HL-60 (cell line): Measurements from ENCODE around the gene SEPTIN10.

ENCODE experiments used
- DNase-seq, 2 experiments: peaks; one replicate each; pipeline ENCODE4 v3.0.0-alpha.2; 2010 to 2020; ENCODE audit warnings: low read depth in 1 of 2, low spot score in 1 of 2
- H3K27ac ChIP-seq: fragments of 250-450 bp; sonication (Bioruptor Pico); replicated peaks from 2 replicates; pipeline ENCODE4 v1.5.1; 2020; ENCODE audit warnings: mild to moderate bottlenecking, moderate library complexity
- H3K27me3 ChIP-seq: fragments of 250-450 bp; sonication (Bioruptor Pico); 2 replicates; pipeline ENCODE4 v1.5.1; 2021; ENCODE audit warnings: mild to moderate bottlenecking, moderate library complexity; ENCODE audit not compliant: insufficient read depth, poor library complexity, severe bottlenecking
- H3K4me3 ChIP-seq: replicated peaks from 2 replicates; pipeline ENCODE4 v1.5.1; 2011; ENCODE audit warnings: mild to moderate bottlenecking, control low read depth, low read length; ENCODE audit not compliant: insufficient read depth
- CTCF ChIP-seq: IDR thresholded peaks from one replicate; pipeline ENCODE4 v1.5.1; 2011; ENCODE audit warnings: low read length, control low read depth, inconsistent platforms; ENCODE audit not compliant: insufficient read depth
- GABPA ChIP-seq: IDR thresholded peaks from 2 replicates; pipeline ENCODE4 v1.6.1; 2012; ENCODE audit warnings: low read depth
- POLR2AphosphoS5 ChIP-seq: IDR thresholded peaks from 2 replicates; pipeline ENCODE4 v1.6.1; 2012; ENCODE audit warnings: low read depth
- TF ChIP-seq, protein P1 (sequence below): IDR thresholded peaks from 2 replicates; pipeline ENCODE4 v1.6.1; 2012; ENCODE audit warnings: low read depth; ENCODE audit not compliant: insufficient replicate concordance

The SEPTIN10 gene

DNA sequence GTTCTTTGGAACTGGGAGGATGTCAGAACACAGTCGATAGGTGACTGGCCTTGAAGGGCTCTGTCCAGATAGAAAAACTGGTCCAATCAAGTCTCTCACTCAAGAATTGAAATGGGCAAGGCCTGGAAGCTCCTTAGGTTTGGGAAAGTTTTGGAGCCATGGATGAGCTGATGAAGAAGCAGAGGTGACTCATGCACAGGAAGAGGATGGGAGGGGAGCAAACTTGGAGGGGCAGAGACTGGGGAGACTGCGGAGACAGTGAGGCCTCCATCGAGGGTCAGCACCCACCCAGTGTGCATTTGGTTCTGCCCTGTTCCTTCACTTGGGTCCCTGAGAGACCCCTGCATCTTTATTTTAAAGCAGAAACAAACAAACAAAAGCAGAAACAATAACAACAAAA lies 41.5 kb upstream of the SEPTIN10 start:
- no peak for DNase-seq
- Histone ChIP-seq H3K27me3 (no peaks in the 10 kb centered on the region), H3K27ac (no peak overlapping the region), H3K4me3 (no peak overlapping the region)
- TF ChIP-seq, protein P1, sequence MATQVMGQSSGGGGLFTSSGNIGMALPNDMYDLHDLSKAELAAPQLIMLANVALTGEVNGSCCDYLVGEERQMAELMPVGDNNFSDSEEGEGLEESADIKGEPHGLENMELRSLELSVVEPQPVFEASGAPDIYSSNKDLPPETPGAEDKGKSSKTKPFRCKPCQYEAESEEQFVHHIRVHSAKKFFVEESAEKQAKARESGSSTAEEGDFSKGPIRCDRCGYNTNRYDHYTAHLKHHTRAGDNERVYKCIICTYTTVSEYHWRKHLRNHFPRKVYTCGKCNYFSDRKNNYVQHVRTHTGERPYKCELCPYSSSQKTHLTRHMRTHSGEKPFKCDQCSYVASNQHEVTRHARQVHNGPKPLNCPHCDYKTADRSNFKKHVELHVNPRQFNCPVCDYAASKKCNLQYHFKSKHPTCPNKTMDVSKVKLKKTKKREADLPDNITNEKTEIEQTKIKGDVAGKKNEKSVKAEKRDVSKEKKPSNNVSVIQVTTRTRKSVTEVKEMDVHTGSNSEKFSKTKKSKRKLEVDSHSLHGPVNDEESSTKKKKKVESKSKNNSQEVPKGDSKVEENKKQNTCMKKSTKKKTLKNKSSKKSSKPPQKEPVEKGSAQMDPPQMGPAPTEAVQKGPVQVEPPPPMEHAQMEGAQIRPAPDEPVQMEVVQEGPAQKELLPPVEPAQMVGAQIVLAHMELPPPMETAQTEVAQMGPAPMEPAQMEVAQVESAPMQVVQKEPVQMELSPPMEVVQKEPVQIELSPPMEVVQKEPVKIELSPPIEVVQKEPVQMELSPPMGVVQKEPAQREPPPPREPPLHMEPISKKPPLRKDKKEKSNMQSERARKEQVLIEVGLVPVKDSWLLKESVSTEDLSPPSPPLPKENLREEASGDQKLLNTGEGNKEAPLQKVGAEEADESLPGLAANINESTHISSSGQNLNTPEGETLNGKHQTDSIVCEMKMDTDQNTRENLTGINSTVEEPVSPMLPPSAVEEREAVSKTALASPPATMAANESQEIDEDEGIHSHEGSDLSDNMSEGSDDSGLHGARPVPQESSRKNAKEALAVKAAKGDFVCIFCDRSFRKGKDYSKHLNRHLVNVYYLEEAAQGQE: no peak
- TF ChIP-seq POLR2AphosphoS5 (no peak), CTCF (no peak)

DNA sequence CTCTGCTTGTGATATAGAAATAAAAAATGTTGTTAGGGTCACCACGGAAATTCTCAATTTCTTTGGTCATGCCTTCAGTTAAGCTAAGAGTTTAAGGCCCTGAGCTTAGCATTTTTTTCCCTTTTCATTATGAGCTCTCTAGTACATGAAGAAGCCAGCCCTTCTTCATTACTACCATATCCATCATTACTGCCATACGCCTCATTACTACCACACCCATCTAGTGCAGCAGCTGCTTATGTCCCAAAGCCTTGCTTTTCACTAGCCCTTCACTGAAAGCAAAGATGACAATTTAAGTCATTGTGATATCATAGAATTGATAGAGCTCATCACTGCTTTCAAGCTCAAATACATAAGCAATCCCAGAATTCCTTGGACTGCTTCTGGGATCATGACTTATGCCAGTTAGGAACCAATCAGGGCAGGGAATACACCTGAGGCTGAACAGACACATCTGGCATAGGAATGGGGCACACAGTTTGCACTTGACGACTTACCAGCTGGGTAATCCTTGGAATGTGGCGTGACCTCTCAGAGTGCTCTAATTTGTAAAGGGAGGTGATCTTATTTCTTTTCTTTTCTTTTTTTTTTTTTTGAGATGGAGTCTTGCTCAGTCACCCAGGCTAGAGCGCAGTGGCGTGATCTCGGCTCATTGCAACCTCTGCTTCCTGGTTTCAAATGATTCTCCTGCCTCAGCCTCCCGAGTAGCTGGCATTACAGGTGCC lies 40.7 kb upstream of the SEPTIN10 start:
- Histone ChIP-seq H3K27ac (no peak overlapping the region), H3K4me3 (no peak overlapping the region), H3K27me3 (no peaks in the 10 kb centered on the region)
- no peak for DNase-seq
- TF ChIP-seq GABPA: no peak
- TF ChIP-seq POLR2AphosphoS5: no peak
- TF ChIP-seq, protein P1: no peak

DNA sequence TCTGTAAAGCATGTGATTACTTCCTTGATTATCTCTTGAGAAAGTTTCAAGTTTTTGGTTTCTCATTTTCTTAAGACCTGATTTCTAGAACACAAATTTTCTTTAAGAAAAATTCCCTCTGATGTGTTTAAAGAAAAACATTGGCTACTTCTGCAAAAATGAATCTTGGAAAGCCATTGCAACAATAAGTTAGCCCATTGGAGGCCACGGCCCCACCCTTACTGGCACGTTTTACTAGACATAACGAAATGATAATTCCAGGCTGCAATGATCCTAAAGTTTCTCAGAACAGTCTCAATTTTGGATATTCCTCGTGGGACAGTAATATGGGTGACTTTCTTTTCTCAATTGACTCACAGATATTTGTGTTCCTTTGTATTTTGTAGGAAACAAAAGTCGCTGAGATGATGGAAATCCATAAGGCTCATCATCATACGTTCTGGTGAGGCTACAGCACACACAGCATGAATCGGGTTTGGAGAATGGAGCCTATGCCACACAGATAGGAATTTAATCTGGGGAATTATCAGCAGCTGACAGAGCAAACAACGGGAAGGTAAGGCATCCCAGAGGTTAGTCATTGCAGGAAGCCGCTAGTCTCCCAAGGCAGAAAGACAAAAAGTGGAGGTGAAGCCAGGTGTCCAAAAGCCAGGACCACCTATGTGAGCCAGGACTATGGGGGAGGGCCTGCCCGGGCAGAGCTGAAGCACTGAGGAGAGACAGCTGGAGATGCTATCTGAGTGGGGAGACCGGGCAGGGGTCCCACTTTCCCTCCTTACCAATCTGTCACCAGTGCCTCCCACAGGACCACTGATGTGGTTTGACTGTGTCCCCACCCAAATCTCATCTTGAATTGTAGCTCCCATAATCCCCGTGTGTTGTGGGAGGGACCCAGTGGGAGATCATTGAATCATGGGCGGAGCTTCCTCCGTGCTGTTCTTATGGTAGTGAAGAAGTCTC lies 36.2 kb upstream of the SEPTIN10 start:
- no peak for DNase-seq
- Histone ChIP-seq H3K27ac (no peak overlapping the region), H3K27me3 (no peaks in the 10 kb centered on the region), H3K4me3 (no peak overlapping the region)
- TF ChIP-seq, protein P1: no peak

DNA sequence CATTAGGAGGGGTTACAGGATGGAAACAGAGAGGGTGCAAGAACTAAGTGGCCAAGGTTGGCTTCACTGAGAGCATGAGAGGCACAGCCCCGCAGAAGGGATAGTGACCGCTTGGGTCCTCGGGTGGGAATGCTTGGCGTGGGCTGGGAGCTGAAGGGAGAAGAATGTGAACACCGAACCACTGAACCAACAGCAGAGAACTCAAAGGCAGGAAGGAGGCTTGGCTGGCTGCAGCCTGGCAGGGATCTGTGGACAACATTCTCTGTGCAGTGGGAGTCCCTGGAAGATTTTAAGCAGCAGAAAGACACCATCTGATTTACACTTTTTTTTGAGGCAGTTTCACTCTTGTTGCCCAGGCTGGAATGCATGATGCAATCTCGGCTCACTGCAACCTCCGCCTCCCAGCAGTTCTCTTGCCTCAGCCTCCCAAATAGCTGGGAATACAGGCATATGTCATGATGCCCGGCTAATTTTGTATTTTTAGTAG lies 34.3 kb upstream of the SEPTIN10 start:
- H3K27ac ChIP-seq: no peak overlapping the region
- no peak overlapping the region for H3K4me3 ChIP-seq
- no peaks in the 10 kb centered on the region for H3K27me3 ChIP-seq
- DNase-seq: no peak
- TF ChIP-seq CTCF (no peak), POLR2AphosphoS5 (no peak)
- TF ChIP-seq, protein P1: no peak
